Sigmoid colon (tissue), 7 donors: ENCODE measurements around the gene ZNF608. TPM values are rescaled to one million over a fixed set of nuclear protein-coding genes. Genes with fewer than 3 reads are reported as not detected.

ENCODE experiments used
- DNase-seq: peaks from one replicate; pipeline ENCODE4 v3.0.0-alpha.2; 2019
- H3K27ac ChIP-seq, 4 donors: fragments of 200-600 bp; sonication (generic); one replicate each; pipeline ENCODE4 v1.5.1; 2016 to 2019; ENCODE audit warnings: mild to moderate bottlenecking in 1 of 4
- H3K27me3 ChIP-seq, 3 donors: fragments of 200-600 bp; sonication (generic); one replicate each; pipeline ENCODE4 v1.5.1; 2019; ENCODE audit warnings: mild to moderate bottlenecking in 1 of 3
- H3K36me3 ChIP-seq, 4 donors: fragments of 200-600 bp; sonication (generic); one replicate each; pipeline ENCODE4 v1.5.1; 2016 to 2019
- H3K4me1 ChIP-seq, 4 donors: fragments of 200-600 bp; sonication (generic); one replicate each; pipeline ENCODE4 v1.5.1; 2017 to 2019
- H3K4me3 ChIP-seq, 4 donors: fragments of 200-600 bp; sonication (generic); one replicate each; pipeline ENCODE4 v1.5.1; 2017 to 2019; ENCODE audit warnings: mild to moderate bottlenecking in 2 of 4, moderate library complexity in 1 of 4
- H3K9me3 ChIP-seq, 4 donors: fragments of 200-600 bp in 3 of 4; sonication (generic) in 3 of 4; one replicate each; pipeline versions ENCODE4 v1.5.1 to v1.6.1; 2013 to 2019
- EP300 ChIP-seq, 4 donors: sonication (generic); formaldehyde crosslinking; IDR thresholded peaks; one replicate each; pipeline ENCODE4 v1.6.1; 2017; ENCODE audit warnings: antibody characterized with exemption in 4 of 4
- POLR2A ChIP-seq, 2 donors: fragments of 450-650 bp; IDR thresholded peaks; one replicate each; pipeline ENCODE4 v1.6.1; 2016; ENCODE audit warnings: antibody characterized with exemption in 2 of 2, mild to moderate bottlenecking in 2 of 2, moderate library complexity in 2 of 2
- POLR2AphosphoS5 ChIP-seq, 4 donors: sonication (generic); formaldehyde crosslinking; IDR thresholded peaks; one replicate each; pipeline ENCODE4 v1.6.1; 2017; ENCODE audit warnings: antibody characterized with exemption in 4 of 4
- WGBS, 2 donors: extraction: QIAGEN DNeasy Blood & Tissue Kit; methylation state at CpG; one replicate each; pipeline ENCODE4 v1.1.7; 2013; 5-methylcytosine and 5-hydroxymethylcytosine counted together
- intact Hi-C: fragments of 100-400 bp; cut with DNase I; formaldehyde crosslinking; loops from one replicate; pipeline ENCODE4 v1.15.1; 2023
- polyA plus RNA-seq, 3 donors: library from polyadenylated mRNA; stranded (reverse); fragments of 200-250 nt; gene quantifications; one replicate each; pipeline ENCODE4 v1.2.3, GENCODE V29; 2013
- total RNA-seq, 4 donors: library from RNA; depleted of rRNA; stranded (reverse); fragments of >200 nt; gene quantifications; one replicate each; pipeline ENCODE4 v1.1.0, GENCODE V29; 2016
- TF ChIP-seq, protein P1 (sequence below), 4 experiments: fragments of 450-650 bp in 3 of 4; fragments of 200-600 bp in 1 of 4; IDR thresholded peaks; one replicate each; pipeline ENCODE4 v1.5.1; 2016 to 2019; ENCODE audit warnings: antibody characterized with exemption in 4 of 4, mild to moderate bottlenecking in 3 of 4, moderate library complexity in 2 of 4
- donor health status: healthy with polysubstance abuse.
- donor health status: Bipolar disorder and iron deficiency.
- donor health status: healthy.

Gene ZNF608
- total and polyA plus RNA-seq, 7 donors = 5.1 to 30.7 (median 17.9) TPM

DNA sequence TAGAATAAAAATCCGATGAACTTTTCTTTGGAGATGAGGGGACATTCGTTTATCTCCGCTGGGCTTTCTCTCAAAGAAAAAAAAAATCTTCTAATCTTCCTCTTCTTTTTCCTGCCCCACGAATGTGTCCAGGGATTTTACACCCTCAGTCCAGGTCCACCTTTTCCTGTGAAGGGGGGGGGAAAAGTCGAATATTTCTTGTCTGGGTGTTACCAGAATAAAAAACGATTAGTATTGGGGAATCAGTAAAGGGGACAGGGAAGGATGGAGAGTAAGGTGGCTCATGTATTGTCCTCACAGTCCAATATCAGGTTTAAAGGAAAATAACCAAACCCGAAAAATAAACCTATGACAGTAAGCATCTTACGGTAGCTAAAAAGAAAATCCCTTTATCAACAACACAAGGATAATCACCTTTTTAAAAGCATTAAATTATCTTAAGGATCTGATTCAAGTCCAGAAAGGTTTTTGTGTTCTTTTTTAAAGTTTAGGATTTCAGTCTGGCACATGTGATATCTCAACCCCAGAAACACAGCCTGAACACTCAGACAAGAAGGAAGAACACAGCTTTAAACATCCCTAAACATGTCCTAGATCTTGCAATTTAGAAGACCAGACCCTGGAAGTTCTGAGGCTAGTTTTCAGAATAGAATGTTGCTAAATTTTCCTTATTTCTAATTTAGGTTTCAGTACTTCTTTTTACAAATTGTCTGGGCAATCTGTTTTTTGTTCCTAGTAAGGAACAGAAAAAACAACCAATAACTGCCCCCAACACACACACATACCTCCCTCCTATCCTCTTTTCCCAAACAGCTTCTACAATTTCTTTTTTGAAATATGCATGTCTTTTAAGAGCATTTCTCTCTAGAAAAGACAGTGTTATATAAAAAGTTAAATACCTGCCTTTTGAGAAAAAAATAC, 1.2 kb downstream of the ZNF608 start:
- H3K27ac ChIP-seq = peak overlapping the region; percentile 92 to 93 (median 93)
- no peak for TF ChIP-seq POLR2AphosphoS5 (IDR thresholded peaks at IDR 0.05)
- TF ChIP-seq EP300 (IDR thresholded peaks at IDR 0.05) = no peak
- no peak for TF ChIP-seq POLR2A (IDR thresholded peaks at IDR 0.05)
- TF ChIP-seq, protein P1, sequence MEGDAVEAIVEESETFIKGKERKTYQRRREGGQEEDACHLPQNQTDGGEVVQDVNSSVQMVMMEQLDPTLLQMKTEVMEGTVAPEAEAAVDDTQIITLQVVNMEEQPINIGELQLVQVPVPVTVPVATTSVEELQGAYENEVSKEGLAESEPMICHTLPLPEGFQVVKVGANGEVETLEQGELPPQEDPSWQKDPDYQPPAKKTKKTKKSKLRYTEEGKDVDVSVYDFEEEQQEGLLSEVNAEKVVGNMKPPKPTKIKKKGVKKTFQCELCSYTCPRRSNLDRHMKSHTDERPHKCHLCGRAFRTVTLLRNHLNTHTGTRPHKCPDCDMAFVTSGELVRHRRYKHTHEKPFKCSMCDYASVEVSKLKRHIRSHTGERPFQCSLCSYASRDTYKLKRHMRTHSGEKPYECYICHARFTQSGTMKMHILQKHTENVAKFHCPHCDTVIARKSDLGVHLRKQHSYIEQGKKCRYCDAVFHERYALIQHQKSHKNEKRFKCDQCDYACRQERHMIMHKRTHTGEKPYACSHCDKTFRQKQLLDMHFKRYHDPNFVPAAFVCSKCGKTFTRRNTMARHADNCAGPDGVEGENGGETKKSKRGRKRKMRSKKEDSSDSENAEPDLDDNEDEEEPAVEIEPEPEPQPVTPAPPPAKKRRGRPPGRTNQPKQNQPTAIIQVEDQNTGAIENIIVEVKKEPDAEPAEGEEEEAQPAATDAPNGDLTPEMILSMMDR (IDR thresholded peaks at IDR 0.05) = no peak
- peak overlapping the region; percentile 64 to 70 (median 68) for H3K4me3 ChIP-seq
- H3K4me1 ChIP-seq = peaks cover 0 to 54% (median 30%) of the 10 kb centered on the region in 4 donors
- WGBS, 2 donors = 10 to 42% methylated on average over 8 of the region's 8 CpGs
- H3K27me3 ChIP-seq = no peaks in the 10 kb centered on the region
- no peaks in the 10 kb centered on the region for H3K9me3 ChIP-seq
- DNase-seq = no peak
- intact Hi-C loops = loop anchor here (2.0 to 10.0 kb wide), 8 partner anchors 92 to 1050 kb away; no protein-coding TSS in a partner anchor
- no peaks in the 10 kb centered on the region for H3K36me3 ChIP-seq

DNA sequence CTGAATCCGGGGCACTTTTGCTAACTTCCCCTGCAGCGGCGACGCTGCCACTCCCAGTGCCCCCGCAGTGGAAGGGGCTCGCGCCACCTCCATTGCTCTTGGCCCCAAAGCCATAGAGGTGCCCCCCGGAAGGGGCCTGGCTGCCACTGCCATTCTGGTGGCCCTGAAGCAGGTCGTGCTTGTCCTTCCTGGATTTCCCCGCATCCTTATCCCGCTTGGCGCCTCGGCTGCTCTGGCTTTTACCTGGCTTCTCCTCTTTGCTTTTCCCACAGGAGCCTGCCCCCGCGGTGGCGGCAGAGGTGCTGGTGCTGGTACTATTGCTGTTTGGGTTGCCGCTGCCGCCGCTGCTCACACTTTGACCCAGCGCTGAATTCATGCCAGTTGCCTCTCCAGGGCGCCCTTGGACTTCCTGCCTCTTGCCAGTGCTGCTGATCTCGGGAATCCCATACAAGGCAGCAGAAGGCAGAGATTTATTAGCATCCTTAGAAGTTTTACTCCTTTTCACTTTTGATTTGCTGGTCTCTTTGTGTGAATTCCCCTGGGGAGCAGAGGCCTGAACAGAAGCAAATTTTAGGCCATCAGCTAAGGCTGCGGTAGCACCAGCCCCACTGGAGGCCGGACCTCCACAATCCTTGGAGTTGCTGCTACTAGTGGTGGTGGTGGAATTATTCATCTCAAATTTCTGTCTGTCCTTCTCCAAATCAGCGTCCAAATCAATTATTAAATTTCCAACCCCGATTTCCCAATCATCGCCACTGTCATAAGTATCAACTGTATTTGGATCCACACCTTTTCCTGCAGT, 2.1 kb downstream of the ZNF608 start:
- intact Hi-C loops = loop anchor here (2.0 to 10.0 kb wide), 8 partner anchors 47 to 1050 kb away; no protein-coding TSS in a partner anchor
- WGBS, 2 donors = 7 to 22% methylated on average over 27 of the region's 27 CpGs
- no peaks in the 10 kb centered on the region for H3K27me3 ChIP-seq
- H3K27ac ChIP-seq = peak overlapping the region; percentile 92 to 93 (median 93)
- H3K9me3 ChIP-seq = no peaks in the 10 kb centered on the region
- peaks cover 0 to 58% (median 36%) of the 10 kb centered on the region in 4 donors for H3K4me1 ChIP-seq
- TF ChIP-seq, protein P1 (IDR thresholded peaks at IDR 0.05) = no peak
- TF ChIP-seq POLR2AphosphoS5 (IDR thresholded peaks at IDR 0.05) (peak in 3 of 4 donors; percentile 29 to 63 (median 59)), EP300 (IDR thresholded peaks at IDR 0.05) (no peak), POLR2A (IDR thresholded peaks at IDR 0.05) (no peak)
- DNase-seq = peak; percentile 85
- H3K4me3 ChIP-seq = peak overlapping the region; percentile 64 to 70 (median 68)
- no peaks in the 10 kb centered on the region for H3K36me3 ChIP-seq

DNA sequence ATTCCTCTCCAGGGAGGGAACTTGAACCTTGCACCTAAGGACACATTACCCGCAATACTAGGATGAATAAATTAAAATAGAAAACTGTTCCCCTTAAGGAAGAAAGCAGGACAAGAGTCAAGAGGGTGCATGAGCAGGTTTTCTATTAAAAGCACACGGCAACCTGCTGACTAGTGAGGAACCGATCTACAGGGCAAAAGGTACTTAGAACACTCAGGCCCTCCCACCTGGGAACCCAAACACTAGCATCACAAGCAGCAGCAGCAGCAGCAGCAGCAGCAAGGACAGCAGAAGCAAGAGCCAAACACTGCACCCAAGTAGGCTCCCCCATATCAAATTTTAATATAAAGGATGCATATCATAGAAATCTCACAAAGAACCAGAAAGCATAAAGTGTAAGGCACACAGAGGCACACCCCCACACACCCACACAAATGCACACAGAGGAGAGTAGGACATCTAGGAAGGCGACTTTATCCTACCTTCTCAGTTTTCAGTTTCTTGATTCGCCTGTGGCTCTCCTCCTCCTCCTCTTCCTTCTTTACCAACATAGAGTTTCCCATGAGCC, 2.8 kb downstream of the ZNF608 start:
- peak overlapping the region; percentile 92 to 93 (median 93) for H3K27ac ChIP-seq
- H3K4me3 ChIP-seq = peak overlapping the region; percentile 64 to 70 (median 68)
- DNase-seq = no peak
- no peaks in the 10 kb centered on the region for H3K36me3 ChIP-seq
- peaks cover 0 to 63% (median 42%) of the 10 kb centered on the region in 4 donors for H3K4me1 ChIP-seq
- intact Hi-C loops = loop anchor here (2.0 to 10.0 kb wide), 8 partner anchors 46 to 1049 kb away; no protein-coding TSS in a partner anchor
- H3K9me3 ChIP-seq = no peaks in the 10 kb centered on the region
- TF ChIP-seq POLR2AphosphoS5 (IDR thresholded peaks at IDR 0.05) = peak in 2 of 4 donors; percentile 9 to 39
- peak in 1 of 2 donors; percentile 13 for TF ChIP-seq POLR2A (IDR thresholded peaks at IDR 0.05)
- TF ChIP-seq, protein P1 (IDR thresholded peaks at IDR 0.05) = no peak
- no peaks in the 10 kb centered on the region for H3K27me3 ChIP-seq
- WGBS, 2 donors = 5 to 21% methylated on average over 5 of the region's 5 CpGs

DNA sequence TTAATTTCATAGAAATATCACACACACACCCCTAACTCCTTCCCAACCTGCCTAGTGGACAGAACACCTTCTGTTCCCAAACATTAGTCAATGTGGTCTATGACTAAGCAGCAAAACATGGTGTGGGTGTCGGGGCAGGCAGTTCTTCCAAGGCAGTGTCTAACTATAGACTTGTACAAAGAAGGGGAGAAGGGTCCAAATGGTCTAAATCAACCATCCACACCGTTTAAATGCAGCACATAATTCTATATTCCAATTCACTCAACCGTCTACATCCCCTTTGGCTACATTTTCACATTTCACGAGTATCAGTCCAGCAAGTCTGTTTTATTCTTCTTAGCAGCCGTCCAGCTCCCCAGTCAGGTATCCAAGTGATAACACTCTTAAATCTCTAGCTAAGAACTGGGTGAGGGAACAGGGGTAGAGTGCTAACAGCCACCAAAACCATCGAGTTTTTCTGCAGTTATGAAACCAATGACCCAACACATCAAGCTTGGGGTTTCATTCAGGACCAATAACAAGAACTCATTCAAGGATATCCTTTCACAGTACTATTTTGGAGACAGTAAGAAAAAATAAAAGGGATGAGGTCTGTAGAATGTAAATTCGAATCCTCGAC, 3.3 kb downstream of the ZNF608 start:
- WGBS, 2 donors = 7 to 31% methylated on average over 8 of the region's 8 CpGs
- peak overlapping the region; percentile 92 to 93 (median 93) for H3K27ac ChIP-seq

More for the DNA sequence above, 3.3 kb downstream of the ZNF608 start:
- peaks cover 0 to 67% (median 48%) of the 10 kb centered on the region in 4 donors for H3K4me1 ChIP-seq
- DNase-seq = peak; percentile 73
- no peaks in the 10 kb centered on the region for H3K9me3 ChIP-seq
- peak in 3 of 4 donors; percentile 31 to 71 (median 52) for TF ChIP-seq POLR2AphosphoS5 (IDR thresholded peaks at IDR 0.05)
- TF ChIP-seq, protein P1 (IDR thresholded peaks at IDR 0.05) = no peak
- H3K27me3 ChIP-seq = no peaks in the 10 kb centered on the region
- no peaks in the 10 kb centered on the region for H3K36me3 ChIP-seq
- intact Hi-C loops = loop anchor here (5.0 to 10.0 kb wide), 6 partner anchors 46 to 1048 kb away; no protein-coding TSS in a partner anchor
- H3K4me3 ChIP-seq = peak overlapping the region; percentile 64 to 70 (median 68)
